Stimulated activated naive CD8-positive, alpha-beta T cell treated with anti-CD3 and anti-CD28 coated beads, Interleukin-15, Interleukin-2, amounts not matched to agents 100 U/mL and 50 U/mL, for 24 hours (primary cell): ENCODE data around the gene PSMA8.
"Not testable (repeated sequence)": the region's sequence is repeated elsewhere in the genome, so short reads cannot be mapped to it uniquely, and the experiment has no call there.

Experiments
- ATAC-seq: fragments of 150-1000 bp; cut with Tn5 transposase; one replicate; pipeline ENCODE4 v1.10.0; 2021
- DNase-seq: peaks from one replicate; pipeline ENCODE4 v3.0.0; 2021

Gene PSMA8

DNA sequence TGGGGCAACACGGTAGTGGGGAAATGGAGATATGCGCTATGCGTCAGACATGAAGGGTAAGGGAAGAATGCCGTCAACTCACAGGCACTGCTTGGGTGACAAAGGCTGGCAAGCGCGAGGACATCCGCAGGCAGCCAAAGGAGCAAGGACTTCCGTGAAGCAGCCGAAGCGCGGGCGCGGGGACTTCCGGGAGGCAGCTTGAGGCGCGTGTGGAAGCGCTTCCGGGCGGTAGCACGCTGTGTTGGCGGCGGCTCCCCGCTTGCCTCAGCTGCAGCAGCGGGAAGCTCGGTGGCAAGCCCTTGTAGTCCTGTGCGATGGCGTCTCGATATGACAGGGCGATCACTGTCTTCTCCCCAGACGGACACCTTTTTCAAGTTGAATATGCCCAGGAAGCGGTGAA lies at the start of gene PSMA8:
TSS of gene PSMA8 (plus strand) at position 218 of the 400 bp plus-strand sequence. CDS start at position 315, 97 bp downstream.
- ATAC-seq, result peak; percentile 68

DNA sequence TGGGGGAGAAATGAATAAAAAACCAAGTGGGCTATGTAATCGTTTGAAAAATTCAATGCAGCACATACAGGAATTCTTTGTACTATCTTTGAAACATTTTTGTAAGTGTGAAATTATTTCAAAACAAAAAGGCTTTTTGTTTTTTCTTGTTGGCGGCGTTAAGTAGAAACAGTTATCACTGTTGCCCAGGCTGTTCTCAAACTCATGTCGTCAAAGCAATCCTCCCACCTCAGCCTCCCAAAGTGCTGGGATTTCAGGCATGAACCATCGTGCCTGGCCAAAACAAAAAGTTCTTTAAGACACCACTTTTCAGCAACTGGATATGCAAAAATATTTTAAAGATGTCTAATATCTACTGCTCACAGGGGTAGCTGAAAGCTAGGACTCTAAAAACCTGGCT lies 48.6 kb upstream of the PSMA8 start:
- ATAC-seq, result no peak

More for the DNA sequence above, at the start of gene PSMA8:
- peak; percentile 43 for DNase-seq

DNA sequence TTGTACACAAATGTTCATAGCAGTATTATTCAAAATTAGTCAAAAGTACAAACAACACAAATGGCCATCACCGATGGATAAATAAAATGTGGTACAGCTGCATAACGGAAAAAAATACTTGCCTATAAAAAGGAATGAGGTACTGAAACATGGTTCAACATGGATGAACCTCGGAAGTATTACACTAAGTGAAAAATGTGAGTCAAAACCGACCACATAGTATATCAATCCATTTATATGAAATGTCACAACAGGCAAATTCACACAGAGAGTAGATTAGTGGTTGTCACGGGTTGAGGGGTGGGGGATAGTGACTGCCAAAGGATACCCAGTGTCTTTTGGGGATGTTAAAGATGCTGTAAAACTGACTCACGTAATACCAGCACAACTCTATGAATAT lies 46.7 kb upstream of the PSMA8 start:
- DNase-seq (no peak), ATAC-seq (no peak)

More for the DNA sequence above, 48.6 kb upstream of the PSMA8 start:
- DNase-seq, result no peak

DNA sequence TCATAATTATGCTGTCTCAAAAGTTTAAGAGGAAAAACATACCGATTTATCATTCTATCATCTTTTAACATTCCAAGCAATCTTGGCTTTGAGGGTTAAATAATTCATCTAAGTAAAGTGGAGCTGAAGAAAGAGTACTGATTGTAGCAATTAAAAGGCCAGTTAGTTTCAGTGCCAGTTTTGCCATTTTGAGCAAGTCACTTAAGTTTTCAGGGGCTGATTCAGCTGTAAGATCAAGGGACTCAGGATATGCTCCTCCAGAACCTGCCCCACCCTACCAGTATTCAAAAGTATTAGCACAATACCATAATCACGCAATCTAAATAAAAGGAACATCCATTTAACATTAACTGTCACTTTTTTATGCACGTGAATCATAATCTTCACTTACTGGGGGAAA lies 45.2 kb upstream of the PSMA8 start:
- ATAC-seq, result no peak
- DNase-seq, result no peak

DNA sequence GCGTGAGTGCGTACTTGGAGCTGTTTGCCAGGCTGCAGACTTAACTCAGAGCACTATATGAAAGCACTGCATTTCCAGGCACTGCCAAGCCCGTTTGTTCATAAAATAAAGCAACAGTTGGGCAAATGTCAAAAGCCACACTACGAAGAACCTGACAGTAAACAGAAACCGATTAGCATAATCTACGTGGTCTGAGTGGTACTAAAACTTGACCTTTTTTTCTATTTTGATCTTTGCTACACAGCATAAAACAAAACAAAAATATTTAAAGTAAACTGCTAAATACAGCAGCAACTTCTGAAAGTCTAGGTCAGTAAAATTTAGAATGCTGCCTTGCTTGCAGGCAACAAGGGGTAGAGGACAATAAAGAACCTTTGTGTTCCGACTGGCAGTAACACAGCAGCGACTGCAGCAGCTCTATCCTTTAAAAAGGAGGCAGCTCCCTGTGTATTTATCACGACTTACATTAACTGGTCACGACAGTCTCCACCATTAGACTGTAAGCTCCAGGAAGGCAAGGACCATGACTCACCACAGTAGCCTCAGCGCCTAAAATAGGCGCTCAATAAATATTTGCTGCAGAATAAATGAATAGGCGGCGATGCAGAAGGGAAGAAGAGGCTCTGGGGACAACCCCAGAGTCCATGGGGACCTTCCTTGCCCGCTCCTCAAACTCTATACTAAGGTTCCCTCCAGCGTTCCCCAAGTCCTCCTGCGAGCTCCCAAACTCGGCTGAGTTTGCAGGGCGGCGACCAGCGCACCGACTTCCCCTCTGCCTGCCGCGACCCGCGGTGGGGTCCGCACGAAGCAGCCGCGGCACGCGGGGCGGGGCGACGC lies 44.2 kb upstream of the PSMA8 start:
- no peak for DNase-seq
- no peak for ATAC-seq

DNA sequence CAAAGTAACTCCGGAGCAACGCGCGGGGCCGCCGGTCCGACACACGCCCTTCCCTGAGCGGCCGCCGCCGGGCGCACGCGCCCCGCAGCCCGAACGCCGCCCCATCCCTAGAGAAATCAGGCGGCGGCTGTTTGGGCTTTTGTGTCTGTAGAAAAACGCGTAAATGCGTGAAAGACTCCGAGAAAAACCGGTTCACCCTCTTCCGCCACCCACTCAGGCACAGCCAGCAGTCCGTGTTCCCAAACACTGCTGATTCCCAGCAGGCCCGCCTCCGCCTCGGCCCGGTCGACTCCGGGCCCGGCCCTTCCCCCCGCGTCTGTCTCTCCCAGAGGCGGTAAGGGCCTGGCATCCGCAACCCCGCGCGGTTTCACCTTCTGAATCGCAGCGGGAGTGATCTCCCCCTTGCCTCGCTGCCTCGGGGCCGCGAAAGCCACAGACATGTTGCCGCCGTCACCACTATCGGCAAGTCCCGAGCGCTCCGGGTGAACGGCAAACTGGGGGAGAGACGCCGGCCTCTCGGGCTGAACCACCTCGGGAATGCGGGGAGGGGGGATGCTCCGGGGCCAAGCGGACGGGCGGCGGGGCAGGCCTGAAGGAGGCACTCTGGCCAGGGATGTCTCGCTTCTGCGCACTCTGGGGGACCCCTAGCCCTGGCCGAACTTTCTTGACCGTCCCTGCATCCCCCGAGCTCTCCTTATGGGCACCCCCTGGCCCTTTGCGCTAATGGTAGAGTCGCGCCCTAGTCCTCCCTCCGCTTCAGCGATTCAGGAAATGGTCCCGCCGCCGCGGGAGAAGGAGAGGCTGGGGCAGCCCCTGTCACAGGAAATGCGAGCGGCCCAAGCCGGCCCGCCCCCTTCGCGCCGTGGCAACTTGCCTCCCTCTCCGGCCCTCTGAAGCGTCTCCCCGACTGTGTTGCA lies 43.3 kb upstream of the PSMA8 start, which contains the start of gene SS18:
TSS of gene SS18 (minus strand) at position 484 of the 917 bp plus-strand sequence. CDS start at position 440, 44 bp downstream.
- DNase-seq (peak; percentile 92), ATAC-seq (peak; percentile 92)

DNA sequence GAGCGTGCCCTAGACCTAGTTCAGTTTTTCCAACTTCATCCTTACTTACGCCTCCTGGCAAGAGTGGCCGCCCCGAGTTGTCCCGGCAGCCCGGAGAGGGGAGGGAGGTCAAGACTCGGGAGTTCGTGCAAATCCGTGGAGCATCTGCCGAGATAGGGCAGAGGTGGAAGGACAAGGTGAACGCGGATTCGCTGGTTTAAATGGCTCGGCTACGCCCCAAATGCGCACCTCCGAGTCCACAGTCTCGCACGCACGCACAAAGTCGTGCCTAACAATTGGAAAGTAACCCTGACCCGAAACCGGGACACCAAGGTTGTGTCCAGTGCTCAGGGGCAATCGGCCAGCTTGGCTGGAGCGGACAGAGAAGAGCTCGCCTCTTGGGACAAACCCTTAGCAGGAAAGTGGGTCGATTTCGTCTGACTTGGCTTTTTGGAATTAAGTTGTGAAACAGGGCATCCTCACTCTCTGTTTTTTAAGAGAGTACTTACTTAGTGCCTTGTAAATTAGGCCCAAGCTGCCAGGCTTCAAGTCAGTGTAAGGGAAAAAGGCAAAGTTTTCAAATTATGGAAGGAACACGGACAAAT lies 42.5 kb upstream of the PSMA8 start:
- no peak for DNase-seq

DNA sequence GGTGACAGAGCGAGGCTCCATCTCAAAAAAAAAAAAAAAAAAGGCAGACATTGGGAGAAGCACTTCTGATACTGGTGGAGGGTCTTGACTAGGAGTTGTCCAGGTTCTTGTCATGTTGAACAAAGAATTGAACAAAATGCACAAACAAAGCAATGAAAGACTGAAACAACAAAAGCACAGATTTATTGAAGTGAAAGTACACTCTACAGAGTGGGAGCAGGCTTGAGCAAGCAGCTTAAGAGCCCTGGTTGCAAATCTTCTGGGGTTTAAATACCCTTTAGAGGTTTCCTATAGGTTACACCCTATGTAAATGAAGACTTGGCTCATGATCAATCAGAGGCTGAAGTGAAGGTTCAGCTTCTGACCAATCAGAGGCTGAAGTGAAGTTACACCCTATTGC lies 36.8 kb upstream of the PSMA8 start:
- no peak for ATAC-seq
- DNase-seq, result no peak

More for the DNA sequence above, 42.5 kb upstream of the PSMA8 start:
- peak; percentile 50 for ATAC-seq

DNA sequence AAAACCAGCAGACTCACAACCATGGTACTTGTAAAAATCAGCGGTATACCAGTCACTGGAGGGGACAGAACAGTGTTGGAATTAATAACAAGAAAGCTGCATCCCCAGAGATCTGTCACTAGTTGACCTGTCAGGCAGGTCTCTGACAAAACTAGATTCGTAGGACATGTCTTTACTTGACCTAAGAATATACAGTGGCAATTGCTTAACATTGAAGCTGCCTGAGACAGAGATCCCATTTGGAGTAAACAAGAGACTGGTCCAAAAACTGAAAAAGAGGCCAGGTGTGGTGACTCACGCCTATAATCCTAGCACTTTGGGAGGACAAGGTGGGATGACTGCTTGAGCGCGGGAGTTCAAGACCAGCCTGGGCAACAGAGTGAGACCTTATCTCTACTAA lies 36.1 kb upstream of the PSMA8 start:
- ATAC-seq (no peak), DNase-seq (no peak)

DNA sequence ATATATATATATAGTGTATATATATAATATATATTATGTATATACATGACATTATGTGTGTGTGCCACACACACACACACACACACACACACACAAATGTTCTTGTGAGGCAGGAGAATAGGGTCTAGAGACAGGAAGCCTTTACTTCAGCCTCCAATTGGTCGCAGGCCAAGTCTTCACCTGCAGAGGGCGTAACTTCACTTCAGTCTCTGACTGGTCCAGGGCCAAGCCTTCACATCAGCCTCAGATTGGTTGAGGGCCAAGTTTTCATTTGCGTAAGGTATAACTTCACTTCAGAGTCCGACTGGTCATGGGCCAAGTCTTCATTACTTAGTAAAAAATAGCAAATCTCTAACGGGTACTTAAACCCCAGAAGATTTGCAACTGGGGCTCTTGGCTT lies 30.1 kb upstream of the PSMA8 start:
- DNase-seq (peak; percentile 47), ATAC-seq (peak; percentile 36)

DNA sequence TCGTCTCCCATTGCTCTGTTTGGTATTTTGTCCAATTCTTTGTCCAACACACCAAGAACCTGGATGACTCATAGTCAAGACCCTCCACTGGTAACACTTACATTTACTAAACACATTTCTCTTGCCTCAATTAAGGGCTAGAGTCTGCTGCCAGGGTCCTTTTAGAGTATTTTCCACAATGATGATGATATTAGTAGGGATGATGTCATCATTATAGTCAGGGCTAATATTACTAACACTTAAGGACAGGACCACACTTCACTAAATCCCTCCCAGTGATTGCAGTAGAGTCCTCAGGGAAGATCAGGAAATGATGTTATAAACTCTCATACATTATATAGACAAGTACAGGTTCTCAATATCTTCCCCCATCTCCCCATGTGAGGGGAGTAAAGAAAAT lies 29.6 kb upstream of the PSMA8 start:
- DNase-seq (no peak), ATAC-seq (no peak)

DNA sequence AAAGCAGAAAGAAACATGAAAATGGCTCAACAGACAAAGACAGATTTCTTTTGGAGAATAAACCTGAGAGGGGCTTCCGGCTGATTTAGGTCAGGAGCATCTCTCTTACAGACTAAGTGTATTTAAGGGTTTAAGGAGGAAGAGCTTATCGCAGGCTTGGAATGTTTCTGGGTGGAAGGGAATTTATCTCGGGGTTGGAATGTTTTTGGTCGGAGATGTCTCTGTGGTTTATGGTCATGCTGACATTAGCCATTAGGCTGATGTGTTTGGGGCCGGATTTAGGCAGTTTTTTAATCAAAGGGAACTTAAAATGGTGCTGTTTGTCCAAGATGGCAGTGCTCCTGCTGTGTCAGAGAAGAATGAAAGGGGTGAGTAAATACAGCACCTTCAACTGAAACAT lies 14.4 kb upstream of the PSMA8 start:
- no peak for ATAC-seq

DNA sequence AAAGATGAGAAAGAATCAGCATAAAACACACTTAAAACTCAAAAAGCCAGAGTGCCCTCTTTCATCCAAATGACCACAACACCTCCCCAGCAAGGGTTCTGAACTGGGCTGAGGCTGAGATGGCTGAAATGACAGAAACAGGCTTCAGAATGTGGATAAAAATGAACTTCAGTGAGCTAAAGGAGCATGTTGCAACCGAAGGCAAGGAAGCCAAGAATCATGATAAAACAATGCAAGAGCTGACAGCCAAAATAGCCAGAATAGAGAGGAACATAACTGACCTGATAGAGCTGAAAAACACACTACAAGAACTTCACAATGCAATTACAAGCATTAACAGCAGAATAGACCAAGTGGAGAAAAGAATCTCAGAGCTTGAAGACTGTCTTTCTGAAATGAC lies 12.2 kb upstream of the PSMA8 start:
- ATAC-seq, result no peak
- no peak for DNase-seq

More for the DNA sequence above, 14.4 kb upstream of the PSMA8 start:
- no peak for DNase-seq

DNA sequence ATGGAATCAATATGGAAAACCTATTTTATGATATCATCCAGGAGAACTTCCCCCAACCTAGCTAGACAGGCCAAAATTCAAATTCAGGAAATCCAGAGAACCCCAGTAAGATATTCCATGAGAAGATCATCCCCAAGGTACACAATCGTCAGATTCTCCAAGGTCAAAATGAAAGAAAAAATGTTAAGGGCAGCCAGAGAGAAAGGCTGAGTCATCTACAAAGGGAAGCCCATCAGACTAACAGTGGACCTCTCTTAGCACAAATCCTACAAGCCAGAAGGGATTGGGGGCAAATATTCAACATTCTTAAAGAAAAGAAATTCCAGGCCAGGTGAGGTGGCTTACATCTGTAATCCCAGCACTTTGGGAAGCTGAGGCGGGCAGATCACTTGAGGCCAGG lies 11.7 kb upstream of the PSMA8 start:
- ATAC-seq, DNase-seq: not testable (repeated sequence)

DNA sequence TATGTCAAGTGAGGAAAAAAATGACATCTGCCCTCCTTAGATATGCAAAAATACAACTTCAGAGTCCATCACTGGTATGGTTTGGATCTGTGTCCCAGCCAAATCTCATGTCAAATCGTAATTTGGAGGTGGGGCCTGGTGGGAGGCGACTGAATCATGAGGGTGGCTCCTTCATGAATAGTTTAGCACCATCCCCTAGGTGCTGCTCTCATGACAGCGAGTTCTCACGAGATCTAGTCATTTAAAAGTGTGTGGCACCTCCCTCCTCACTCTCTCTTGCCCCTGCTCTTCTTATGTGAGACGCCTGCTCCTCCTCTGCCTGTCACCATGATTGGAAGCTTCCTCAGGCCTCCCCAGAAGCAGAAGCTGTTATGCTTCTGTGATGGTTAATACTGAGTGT lies 5.9 kb upstream of the PSMA8 start:
- ATAC-seq, result no peak
- DNase-seq, result no peak

DNA sequence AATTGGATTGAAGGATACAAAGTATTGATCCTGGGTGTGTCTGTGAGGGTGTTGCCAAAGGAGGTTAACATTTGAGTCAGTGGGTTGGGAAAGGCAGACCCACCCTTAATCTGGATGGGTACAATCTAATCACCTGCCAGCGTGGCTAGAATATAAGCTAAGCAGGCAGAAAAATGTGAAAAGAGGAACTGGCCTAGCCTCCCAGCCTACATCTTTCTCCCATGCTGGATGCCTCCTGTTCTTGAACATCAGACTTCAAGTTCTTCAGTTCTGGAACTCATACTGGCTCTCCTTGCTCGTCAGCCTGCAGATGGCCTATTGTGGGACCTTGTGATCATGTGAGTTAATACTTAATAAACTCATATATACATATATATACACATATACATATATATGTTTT lies 5.5 kb upstream of the PSMA8 start:
- ATAC-seq, DNase-seq: not testable (repeated sequence)

DNA sequence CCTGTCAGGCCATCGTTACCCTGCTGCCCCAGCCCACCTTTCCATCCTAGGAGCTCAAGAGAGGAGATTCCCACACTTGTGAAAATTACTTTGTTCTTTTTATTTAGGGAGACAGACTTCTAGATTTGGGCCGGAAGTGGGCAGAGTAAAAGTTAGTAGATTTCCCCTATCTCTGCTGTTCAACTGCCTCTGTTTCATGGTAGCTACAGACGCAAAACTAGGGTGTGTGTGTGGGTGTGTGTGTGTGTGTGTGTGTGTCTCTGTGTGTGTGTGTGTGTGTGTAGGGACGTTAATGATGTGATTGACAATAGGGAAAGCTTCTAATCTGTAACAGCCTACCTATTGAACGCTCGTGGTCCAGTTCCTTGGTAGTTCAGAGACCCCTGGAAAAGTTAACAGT lies 438 bp downstream of the PSMA8 start:
- DNase-seq (no peak), ATAC-seq (no peak)

DNA sequence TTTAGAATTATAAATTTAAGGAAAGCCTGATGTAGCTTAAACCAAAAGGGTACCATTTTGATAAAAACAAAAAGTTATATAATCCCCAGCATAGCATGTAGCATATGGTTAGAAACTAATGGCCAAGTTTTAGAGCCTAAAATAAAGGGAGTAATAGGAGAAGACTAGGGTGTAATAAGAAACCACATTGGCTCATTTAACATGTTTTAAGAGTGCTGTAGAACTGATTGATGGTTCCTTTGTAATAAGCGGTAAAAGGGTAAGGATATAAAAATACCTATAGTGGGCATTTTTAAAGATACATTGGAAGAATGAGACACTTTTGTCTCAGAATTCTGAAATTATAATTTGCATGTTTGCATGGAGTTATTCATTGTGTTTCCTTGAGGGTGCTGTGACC lies 1.9 kb downstream of the PSMA8 start:
- no peak for DNase-seq
- no peak for ATAC-seq

DNA sequence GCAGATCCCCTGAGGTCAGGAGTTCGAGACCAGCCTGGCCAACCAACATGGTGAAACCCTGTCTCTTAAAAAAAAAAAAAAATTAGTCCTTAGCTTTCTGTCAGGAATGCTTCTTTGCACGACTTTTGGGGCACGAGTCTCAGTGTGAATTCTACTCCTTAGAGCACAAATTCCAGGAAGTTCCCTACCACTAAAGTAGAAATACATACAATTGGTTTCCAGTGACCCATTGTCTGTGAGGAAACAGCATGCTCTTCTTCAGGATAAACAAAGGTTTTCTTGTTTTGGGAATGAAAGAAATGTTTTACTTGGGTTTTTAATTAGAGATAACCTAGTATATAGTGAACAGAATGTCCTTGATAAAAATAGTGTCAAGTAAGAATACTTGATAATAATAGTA lies 23.7 kb downstream of the PSMA8 start:
- no peak for DNase-seq
- ATAC-seq, result no peak

DNA sequence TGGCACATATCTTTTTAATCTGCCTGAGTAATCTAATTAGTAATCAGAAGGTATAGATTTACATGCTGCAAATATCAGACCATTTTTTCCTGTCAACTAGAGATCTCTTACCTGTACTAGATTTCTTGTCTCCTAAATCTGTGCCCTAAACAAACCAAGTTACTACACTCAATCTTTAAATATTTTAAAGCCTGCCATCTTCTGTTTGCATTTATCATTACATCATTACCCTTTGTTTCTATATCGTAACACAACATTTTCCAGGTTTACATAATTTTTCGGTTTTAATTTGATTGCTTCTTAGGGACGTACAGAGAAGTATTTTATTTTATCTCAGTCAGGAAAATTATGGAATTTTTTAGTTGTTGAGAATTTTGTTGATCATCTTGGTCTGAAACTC lies 25.7 kb downstream of the PSMA8 start:
- DNase-seq (no peak), ATAC-seq (no peak)

DNA sequence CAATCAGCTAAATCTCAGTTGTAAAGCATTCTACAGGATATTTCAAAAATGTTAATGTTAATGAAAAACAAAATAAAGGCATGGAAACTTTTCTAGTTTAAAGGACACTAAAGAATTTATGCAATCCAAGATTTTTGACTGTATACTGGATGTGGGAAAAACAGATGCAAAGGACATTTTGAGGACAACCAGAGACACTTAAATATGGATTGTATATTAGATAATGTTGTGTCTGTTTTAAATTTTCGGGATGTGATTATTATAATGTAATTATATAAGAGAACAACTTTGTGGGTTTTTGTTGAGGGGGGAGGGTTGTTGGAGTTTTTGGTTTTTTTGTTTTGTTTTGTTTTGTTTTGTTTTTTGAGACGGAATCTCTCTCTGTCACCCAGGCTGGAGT lies 30.9 kb downstream of the PSMA8 start:
- ATAC-seq (no peak), DNase-seq (no peak)

DNA sequence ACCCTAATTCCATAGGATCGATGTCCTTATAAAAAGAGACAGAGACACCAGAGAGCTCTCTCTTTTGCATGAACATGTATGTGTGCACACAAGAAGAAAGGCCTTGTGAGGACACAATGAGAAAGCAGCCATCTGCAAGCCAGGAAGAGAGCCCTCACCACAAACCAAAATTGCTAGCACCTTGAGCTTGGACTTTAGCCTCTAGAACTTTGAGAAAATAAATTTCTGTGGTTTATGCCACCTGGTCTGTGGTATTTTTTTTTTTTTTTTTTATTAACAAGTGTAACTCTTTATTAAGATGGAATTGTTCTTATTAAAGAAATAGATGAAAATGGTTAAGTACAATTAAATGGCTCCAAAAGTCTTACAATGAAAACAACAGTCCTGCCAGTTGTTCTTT lies 33.9 kb downstream of the PSMA8 start:
- DNase-seq, ATAC-seq: not testable (repeated sequence)

DNA sequence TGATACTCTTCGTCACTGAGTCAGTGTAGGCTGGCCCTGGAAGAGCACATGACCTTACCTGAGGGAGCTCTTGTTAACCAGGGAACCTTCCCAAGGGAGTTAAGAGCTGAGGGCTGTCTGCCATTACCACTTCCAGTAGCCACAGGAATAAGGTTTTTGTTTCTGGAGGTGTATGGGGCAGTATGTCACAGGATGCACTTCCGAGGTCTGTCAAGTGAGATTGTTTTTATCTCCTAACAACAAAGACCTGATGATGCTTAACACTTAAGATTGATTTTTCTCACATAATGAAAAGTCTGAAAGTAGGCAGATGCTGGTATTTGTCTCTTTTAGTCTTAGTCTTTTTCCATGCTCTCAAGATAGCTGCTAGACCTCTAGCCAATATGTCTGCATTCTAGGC lies 41.8 kb downstream of the PSMA8 start:
- no peak for DNase-seq
- ATAC-seq, result no peak
